GM18868 (cell line): ENCODE results near the gene LSM14B.

Experiments used
- ATAC-seq: cut with Tn5 transposase; IDR thresholded peaks from one replicate; pipeline ENCODE4 v1.9.1; 2021; ENCODE audit warnings: mild to moderate bottlenecking, moderate library complexity; ENCODE audit not compliant: unreplicated experiment

LSM14B gene

DNA sequence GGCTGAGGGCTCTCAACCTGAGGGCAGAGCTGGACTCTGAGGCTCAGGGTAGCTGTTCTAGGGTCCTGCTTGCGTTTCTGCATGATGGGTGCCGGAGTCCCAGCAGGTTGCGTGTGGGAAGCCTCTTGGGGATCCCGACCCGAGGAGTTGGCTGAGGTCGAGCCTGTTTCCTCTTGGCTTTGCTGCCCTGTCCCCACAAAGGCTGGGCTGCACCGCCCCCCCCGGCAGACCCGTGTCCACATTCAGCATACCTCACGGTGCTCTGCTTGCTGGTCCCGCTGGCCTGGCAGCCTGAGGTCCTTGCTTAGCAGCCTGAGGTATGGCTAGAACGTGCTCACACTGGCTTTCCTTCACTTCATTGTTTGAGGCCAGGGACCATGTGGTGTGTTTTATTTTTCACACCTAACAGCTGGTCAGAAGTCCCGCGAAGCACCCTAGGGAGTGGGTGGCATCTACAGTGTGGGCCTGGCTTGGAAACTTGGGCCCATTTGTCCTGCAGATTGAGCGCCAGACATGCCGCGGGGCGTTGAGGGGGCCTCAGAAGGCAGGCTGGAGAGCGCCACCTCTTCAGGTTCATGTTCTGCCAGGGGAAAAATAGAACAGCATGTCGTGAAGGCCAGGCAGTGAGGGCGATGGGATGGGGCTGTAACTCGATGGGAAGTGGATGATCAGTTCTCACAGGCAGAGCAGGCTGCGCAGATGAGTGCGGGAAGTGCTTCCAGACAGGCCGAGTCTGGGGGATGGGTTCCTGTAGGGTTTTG is 9.5 kb downstream of the LSM14B start:
- no peak for ATAC-seq

GRCh38 chr20:62132421-62132820 is 10.1 kb downstream of the LSM14B start:
- no peak for ATAC-seq

DNA sequence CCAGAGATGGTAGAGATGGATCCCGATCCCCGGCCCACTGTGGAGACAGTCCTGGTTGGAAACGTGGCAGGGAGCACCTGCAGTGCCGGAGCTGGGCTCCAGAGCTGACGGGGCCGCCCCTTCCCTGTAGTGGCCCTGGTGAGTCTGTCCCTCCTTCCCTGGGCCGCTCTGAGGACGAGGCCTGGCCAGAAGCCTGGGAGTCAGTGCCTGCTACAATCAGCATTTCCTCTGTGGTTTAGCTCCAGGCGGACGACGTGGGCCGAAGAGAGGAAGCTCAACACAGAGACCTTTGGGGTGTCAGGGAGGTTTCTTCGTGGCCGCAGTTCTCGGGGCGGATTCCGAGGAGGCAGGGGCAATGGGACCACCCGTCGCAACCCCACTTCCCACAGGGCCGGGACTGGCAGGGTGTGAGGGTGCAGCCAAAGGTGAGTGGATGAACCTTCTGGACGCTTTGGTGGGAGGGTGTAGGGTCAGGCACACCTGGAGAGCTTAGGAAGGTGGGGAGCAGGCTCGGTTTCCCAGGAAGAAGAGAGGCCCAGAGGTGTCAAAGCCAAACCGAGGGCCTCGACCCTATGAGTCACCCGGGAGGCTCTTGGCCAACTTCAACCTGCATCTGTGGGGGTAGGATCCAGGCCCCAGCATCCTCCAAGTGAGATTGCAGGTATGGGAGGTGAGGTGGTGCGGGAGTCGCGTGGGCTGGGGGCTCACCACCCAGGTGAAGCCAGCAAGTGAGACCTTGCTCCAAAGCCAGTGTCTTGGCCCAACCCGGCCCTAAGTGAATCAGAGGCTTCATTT is 11.0 kb downstream of the LSM14B start:
- ATAC-seq, result no peak

- ATAC-seq, result no peak
Measured at GRCh38 chr20:62133864-62134263, 11.6 kb downstream of the LSM14B start.

- ATAC-seq, result no peak
Measured at GRCh38 chr20:62134735-62135231, 12.5 kb downstream of the LSM14B start.

- ATAC-seq, result no peak
Measured at GRCh38 chr20:62135573-62136266, 13.4 kb downstream of the LSM14B start.

GRCh38 chr20:62136283-62137091 is 14.2 kb downstream of the LSM14B start:
- ATAC-seq, result peak; percentile 57

DNA sequence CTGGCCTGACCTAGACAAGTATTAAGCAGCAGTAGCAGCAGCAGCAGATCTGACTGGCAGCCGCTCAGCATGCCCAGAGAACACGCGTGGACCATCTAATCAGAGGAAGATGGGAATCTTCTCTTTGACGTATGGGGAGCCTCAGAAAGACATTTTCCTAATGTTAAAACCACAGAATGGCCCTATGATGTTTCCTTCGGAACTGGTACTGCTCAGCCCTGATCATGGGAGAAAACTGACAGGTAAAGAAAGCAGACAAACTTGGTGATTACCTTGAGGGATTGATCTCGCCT is 14.8 kb downstream of the LSM14B start:
- no peak for ATAC-seq

DNA sequence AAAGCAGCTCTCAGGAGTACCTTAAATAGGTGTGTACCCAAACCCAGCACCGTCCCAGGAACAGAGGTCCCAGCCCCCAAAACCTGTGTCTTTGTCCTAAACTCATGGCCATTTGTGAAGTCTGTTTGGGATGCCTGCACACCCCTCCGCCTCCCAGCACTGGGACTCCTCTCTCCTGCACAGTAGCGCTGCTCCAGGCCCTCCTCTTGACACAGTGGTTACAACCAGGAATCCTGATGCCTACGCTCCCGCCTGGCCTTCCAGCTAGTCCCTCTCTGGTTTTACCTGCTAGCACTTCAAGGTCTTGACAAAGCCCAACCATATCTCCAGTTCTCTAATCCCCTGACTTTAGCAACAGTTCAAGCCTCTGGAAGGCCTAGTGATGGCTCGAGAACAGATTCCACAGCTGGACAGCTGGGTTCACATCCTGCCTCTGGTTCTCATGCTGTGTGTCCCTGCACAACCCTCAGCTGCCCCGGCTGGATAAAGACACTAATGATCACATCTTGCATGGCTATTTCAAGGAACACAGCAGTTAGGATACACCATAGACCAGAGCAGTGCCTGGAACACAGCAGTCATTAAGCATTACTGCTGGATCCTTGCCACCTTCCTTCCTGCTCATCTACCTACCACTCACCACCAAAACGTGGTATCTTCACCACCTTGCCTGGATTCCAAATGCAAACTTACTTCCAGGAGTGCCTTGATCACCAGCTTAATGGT is 15.4 kb downstream of the LSM14B start:
- no peak for ATAC-seq

- no peak for ATAC-seq
Measured at GRCh38 chr20:62138204-62138543, 15.9 kb downstream of the LSM14B start.

- ATAC-seq, result no peak
Measured at GRCh38 chr20:62138912-62139311, 16.6 kb downstream of the LSM14B start.

GRCh38 chr20:62139636-62140035 is 17.4 kb downstream of the LSM14B start:
- ATAC-seq, result no peak

- no peak for ATAC-seq
Measured at GRCh38 chr20:62141043-62141396, 18.7 kb downstream of the LSM14B start.

DNA sequence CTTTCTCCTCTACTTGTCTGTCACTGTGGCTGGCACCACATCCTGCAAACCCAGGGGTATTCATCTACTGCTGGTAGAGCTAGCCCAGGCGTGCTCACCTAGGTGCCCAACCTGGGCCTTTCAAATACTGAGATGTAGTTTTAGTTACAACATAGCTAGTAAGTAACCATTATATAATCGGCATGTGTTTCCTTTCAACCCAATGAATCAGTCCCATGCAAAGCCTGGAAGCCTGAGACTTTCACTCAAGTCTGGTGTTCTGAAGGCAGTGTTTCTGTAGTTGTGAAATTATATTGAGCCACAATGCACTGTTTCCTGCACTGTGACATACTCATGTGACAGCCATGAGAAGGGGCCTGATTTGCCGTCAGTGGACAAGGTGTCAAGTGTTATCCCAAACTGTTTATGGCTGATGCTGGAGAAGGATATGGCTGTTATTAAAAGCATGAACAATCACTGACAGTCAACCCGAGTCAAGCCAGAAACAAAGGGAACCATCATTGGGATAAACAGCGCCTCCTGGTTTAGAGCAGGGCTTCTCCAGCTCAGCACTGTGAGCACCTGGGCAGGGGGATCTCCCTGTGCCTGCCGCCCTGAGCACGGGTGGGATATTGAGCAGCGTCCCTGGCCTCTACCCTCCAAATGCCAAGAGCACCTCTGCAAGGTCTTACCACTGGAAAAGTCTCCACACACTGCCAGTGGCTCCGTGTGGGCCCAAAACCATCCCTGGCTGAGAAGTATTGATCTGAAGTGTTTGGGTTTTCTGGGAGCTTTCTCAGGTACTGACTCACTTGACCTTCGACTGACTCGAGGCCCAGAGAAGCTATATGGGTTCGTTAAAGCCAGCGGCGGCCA is 19.3 kb downstream of the LSM14B start:
- no peak for ATAC-seq

- peak; percentile 9 for ATAC-seq
Measured at GRCh38 chr20:62142252-62143080, 20.2 kb downstream of the LSM14B start.

DNA sequence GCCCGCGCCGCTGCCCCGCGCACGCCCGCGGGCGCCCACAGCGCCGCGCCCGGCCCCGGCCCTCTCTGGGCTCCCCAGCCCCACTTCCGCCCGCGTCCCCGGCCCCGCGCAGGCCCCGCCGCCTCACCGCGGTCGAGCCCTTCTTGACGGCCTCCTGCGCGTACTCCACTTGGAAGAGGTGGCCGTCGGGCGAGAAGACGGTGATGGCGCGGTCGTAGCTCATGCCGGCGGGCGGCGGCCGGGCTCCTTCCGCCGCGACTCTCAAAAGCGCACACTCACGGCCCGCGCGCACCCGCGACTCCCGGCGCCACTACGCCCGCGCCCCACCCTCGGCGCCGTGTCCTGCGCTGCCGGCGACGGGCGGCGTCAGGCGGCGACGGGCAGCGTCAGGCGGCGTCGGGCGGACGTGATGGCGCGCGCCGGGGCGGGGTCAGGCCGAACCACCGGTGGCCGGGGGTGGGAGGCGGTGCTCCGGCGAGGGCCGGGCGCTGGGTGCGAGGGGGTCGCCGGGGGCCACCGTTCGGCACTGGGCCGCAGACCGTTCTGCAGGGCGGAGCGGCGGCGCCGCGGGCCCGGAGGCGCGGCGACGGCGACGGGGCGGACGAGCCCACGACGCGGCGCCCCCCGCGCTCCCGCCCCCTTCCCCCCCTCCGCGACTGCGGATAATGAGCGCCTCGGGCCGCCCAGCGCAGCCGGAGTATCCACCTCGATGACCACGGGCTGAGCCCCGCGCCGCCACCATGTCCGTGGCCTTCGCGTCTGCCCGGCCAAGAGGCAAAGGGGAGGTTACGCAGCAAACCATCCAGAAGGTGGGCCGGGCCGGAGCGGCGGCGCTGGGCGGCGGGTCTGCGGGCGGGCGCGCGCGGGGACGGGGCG is 21.0 kb downstream of the LSM14B start, which contains the start of the genes PSMA7 and SS18L1:
PSMA7 (minus strand) TSS at position 314 of the 876 bp plus-strand sequence; CDS start at position 223, 91 bp downstream.
SS18L1 (plus strand) TSS at position 689 of the 876 bp plus-strand sequence; CDS start at position 741, 52 bp downstream.
- ATAC-seq, result peak; percentile 86
